B cell (primary cell): Measurements from ENCODE around the gene HNRNPAB. TPM values are rescaled to one million over a fixed set of nuclear protein-coding genes. Genes with fewer than 3 reads are reported as not detected.

Experiments used
- ATAC-seq: fragments of 200-7000 bp; cut with Tn5 transposase; one replicate; pipeline ENCODE4 v1.10.0; 2021; ENCODE audit warnings: low read depth, mild to moderate bottlenecking, moderate number of reproducible peaks, moderate library complexity
- CTCF ChIA-PET: fragments of 350-600 bp; sonication (Branson Sonifier 250); formaldehyde crosslinking; loops from one replicate; lab custom pipeline; 2021; ENCODE audit warnings: antibody characterized with exemption, inconsistent platforms; lab: Charles Lee
- POLR2A ChIA-PET: fragments of 350-600 bp; sonication (Branson Sonifier 250); formaldehyde crosslinking; loops from one replicate; lab custom pipeline; 2021; ENCODE audit warnings: antibody characterized with exemption; lab: Charles Lee
- DNase-seq: peaks from one replicate; pipeline ENCODE4 v3.0.0; 2013
- H2AFZ ChIP-seq: 2 replicates; pipeline ENCODE4 v1.6.1; 2012; ENCODE audit warnings: mild to moderate bottlenecking, low read depth, low read length; ENCODE audit not compliant: insufficient read depth, poor library complexity, severe bottlenecking
- H3K27ac ChIP-seq, 2 donors: 1 replicate in 1 of 2; 2 replicates in 1 of 2; pipeline ENCODE4 v1.5.1; 2012 to 2013; ENCODE audit warnings: low read length in 2 of 2, mild to moderate bottlenecking in 2 of 2, moderate library complexity in 1 of 2
- H3K27me3 ChIP-seq, 4 experiments: fragments of 200-600 bp in 1 of 4; sonication (generic) in 1 of 4; replicated peaks in 1 of 4; 1 replicate in 2 of 4; 2 replicates in 2 of 4; pipeline versions ENCODE4 v1.6.1 to v1.7.0; 2013 to 2016; ENCODE audit warnings: low read length in 3 of 4, mild to moderate bottlenecking in 2 of 4, mixed read lengths in 1 of 4, moderate library complexity in 1 of 4; ENCODE audit not compliant: insufficient read depth in 4 of 4, control insufficient read depth in 3 of 4; ENCODE audit errors: control extremely low read depth in 1 of 4
- H3K36me3 ChIP-seq, 2 experiments: replicated peaks in 1 of 2; 1 replicate in 1 of 2; 2 replicates in 1 of 2; pipeline versions ENCODE4 v1.6.1 to v1.7.1; 2013; ENCODE audit warnings: low read length in 1 of 2; ENCODE audit not compliant: insufficient read depth in 2 of 2, control insufficient read depth in 1 of 2; ENCODE audit errors: control extremely low read depth in 1 of 2, extremely low read depth in 1 of 2
- H3K4me1 ChIP-seq, 2 donors: fragments of 200-600 bp in 1 of 2; sonication (generic) in 1 of 2; 1 replicate in 1 of 2; 2 replicates in 1 of 2; pipeline versions ENCODE4 v1.5.1 to v1.6.1; 2013 to 2017; ENCODE audit warnings: low read length in 2 of 2; ENCODE audit not compliant: control insufficient read depth in 2 of 2, insufficient read depth in 2 of 2
- H3K4me2 ChIP-seq: replicated peaks from 2 replicates; pipeline ENCODE3; 2012; ENCODE audit warnings: mild to moderate bottlenecking, low read depth, low read length; ENCODE audit not compliant: poor library complexity, severe bottlenecking
- H3K4me3 ChIP-seq, 5 experiments: fragments of 200-600 bp in 1 of 5; sonication (generic) in 1 of 5; 1 replicate in 3 of 5; 2 replicates in 2 of 5; pipeline versions ENCODE4 v1.5.1 to v1.7.0; 2011 to 2016; ENCODE audit warnings: low read length in 4 of 5, mild to moderate bottlenecking in 4 of 5, low read depth in 2 of 5, control low read depth in 1 of 5, moderate library complexity in 1 of 5; ENCODE audit not compliant: insufficient read depth in 1 of 5; ENCODE audit errors: control extremely low read depth in 1 of 5, extremely low read depth in 1 of 5
- H3K79me2 ChIP-seq: fragments of 200-600 bp; sonication (generic); one replicate; pipeline ENCODE4 v1.6.0; 2016; ENCODE audit warnings: low read length; ENCODE audit not compliant: control insufficient read depth, insufficient read depth
- H3K9ac ChIP-seq: fragments of 200-600 bp; sonication (generic); 2 replicates; pipeline ENCODE4 v1.6.1; 2017; ENCODE audit warnings: mild to moderate bottlenecking, low read length, moderate library complexity
- H3K9me3 ChIP-seq, 3 donors: one replicate each; pipeline versions ENCODE4 v1.6.1 to v1.7.1; 2013; ENCODE audit warnings: low read length in 2 of 3; ENCODE audit not compliant: control insufficient read depth in 2 of 3, insufficient read depth in 1 of 3; ENCODE audit errors: control extremely low read depth in 1 of 3
- H4K20me1 ChIP-seq: 2 replicates; pipeline ENCODE4 v1.6.0; 2012; ENCODE audit warnings: mild to moderate bottlenecking, low read length; ENCODE audit not compliant: insufficient read depth, control insufficient read depth, poor library complexity, severe bottlenecking
- H3K27ac Mint-ChIP-seq: one replicate; pipeline ENCODE4 v1.8.0; 2021; ENCODE audit warnings: mixed read lengths
- H3K27me3 Mint-ChIP-seq: one replicate; pipeline ENCODE4 v1.8.0; 2021; ENCODE audit warnings: mixed read lengths
- H3K4me1 Mint-ChIP-seq: one replicate; pipeline ENCODE4 v1.8.0; 2021; ENCODE audit warnings: mixed read lengths
- H3K4me3 Mint-ChIP-seq: one replicate; pipeline ENCODE4 v1.8.0; 2021; ENCODE audit warnings: mixed read lengths
- H3K9me3 Mint-ChIP-seq: one replicate; pipeline ENCODE4 v1.8.0; 2022; ENCODE audit warnings: mixed read lengths; ENCODE audit not compliant: insufficient read depth
- CTCF ChIP-seq: fragments of 200-600 bp; IDR thresholded peaks from one replicate; pipeline ENCODE4 v1.8.0; 2022; ENCODE audit warnings: antibody characterized with exemption, mild to moderate bottlenecking
- EZH2 ChIP-seq: IDR thresholded peaks from 2 replicates; pipeline ENCODE4 v1.6.1; 2012; ENCODE audit warnings: borderline replicate concordance, low read depth, mild to moderate bottlenecking, moderate library complexity, low read length; ENCODE audit not compliant: insufficient read depth, poor library complexity, severe bottlenecking
- WGBS: methylation state at CpG from one replicate; pipeline ENCODE4 v1.1.5; 2013; ENCODE audit warnings: missing lambda C conversion rate; ENCODE audit not compliant: insufficient coverage; 5-methylcytosine and 5-hydroxymethylcytosine counted together
- intact Hi-C: fragments of 100-400 bp; cut with micrococcal nuclease; formaldehyde crosslinking; loops from one replicate; pipeline ENCODE4 v1.10.0; 2022
- polyA plus RNA-seq: library from polyadenylated mRNA; depleted of rRNA; stranded (reverse); fragments of >200 nt; gene quantifications from 2 replicates; pipeline ENCODE4 v1.2.3, GENCODE V29; 2012
- total RNA-seq, 2 donors: library from RNA; stranded (reverse); fragments of 120-200 nt in 1 of 2; gene quantifications; 1 replicate in 1 of 2; 2 replicates in 1 of 2; pipeline versions ENCODE4 v1.2.3 to v1.2.4, GENCODE V29; 2013 to 2022

Gene HNRNPAB
- total and polyA plus RNA-seq, 2 donors (not counting 1 experiment from before 2014, with no cell fraction given), result 25.1 to 75.1 TPM

- intact Hi-C loops, result no loop called here
- H3K27me3 Mint-ChIP-seq, result no peaks in the 10 kb centered on the region
- ATAC-seq (no peak), DNase-seq (no peak)
- Histone ChIP-seq H3K27me3 (no peaks in the 10 kb centered on the region), H3K4me2 (no peak overlapping the region), H3K9me3 (peaks cover 0 to 4% (median 0%) of the 10 kb centered on the region in 3 donors), H3K79me2 (no peaks in the 10 kb centered on the region), H3K9ac (no peak overlapping the region), H4K20me1 (no peaks in the 10 kb centered on the region), H3K4me1 (peaks cover 4 to 16% of the 10 kb centered on the region in 2 donors), H3K4me3 (no peak overlapping the region), H3K36me3 (no peaks in the 10 kb centered on the region), H3K27ac (no peak overlapping the region), H2AFZ (no peak overlapping the region)
- TF ChIP-seq CTCF (no peak), EZH2 (no peak)
- ChIA-PET POLR2A (no interaction called here), CTCF (no interaction called here)
- 65% methylated on average over 19 of the region's 19 CpGs for WGBS
- H3K4me3 Mint-ChIP-seq, result no peak overlapping the region
- peaks cover 16% of the 10 kb centered on the region for H3K4me1 Mint-ChIP-seq
- no peaks in the 10 kb centered on the region for H3K9me3 Mint-ChIP-seq
- no peak overlapping the region for H3K27ac Mint-ChIP-seq
Measured at GRCh38 chr5:178256746-178257145, 52.4 kb downstream of the HNRNPAB start.

- no peak overlapping the region for H2AFZ ChIP-seq
- Mint-ChIP-seq H3K9me3 (no peaks in the 10 kb centered on the region), H3K27ac (no peak overlapping the region), H3K27me3 (no peaks in the 10 kb centered on the region), H3K4me3 (no peak overlapping the region), H3K4me1 (peaks cover 10% of the 10 kb centered on the region)
- CTCF ChIA-PET, result no interaction called here
- no peak for ATAC-seq
- H3K4me2 ChIP-seq, result no peak overlapping the region
- no peaks in the 10 kb centered on the region for H3K79me2 ChIP-seq
- TF ChIP-seq EZH2 (no peak), CTCF (no peak)
- no peaks in the 10 kb centered on the region for H3K36me3 ChIP-seq
- no peak overlapping the region for H3K27ac ChIP-seq
- H3K4me3 ChIP-seq, result no peak overlapping the region
- no peaks in the 10 kb centered on the region for H4K20me1 ChIP-seq
- POLR2A ChIA-PET, result no interaction called here
- H3K9ac ChIP-seq, result no peak overlapping the region
- no peak for DNase-seq
- intact Hi-C loops, result no loop called here
- H3K9me3 ChIP-seq, result no peaks in the 10 kb centered on the region
- WGBS, result 90% methylated on average over 3 of the region's 4 CpGs
- peaks cover 0 to 9% of the 10 kb centered on the region in 2 donors for H3K4me1 ChIP-seq
- H3K27me3 ChIP-seq, result no peaks in the 10 kb centered on the region
Measured at GRCh38 chr5:178257650-178258049, 53.3 kb downstream of the HNRNPAB start.
